Adrenal gland (tissue), 5 donors: ENCODE measurements around the gene TUBB4B.

Source experiments
- POLR2A ChIP-seq, 2 donors: fragments of 450-650 bp; IDR thresholded peaks; one replicate each; pipeline ENCODE4 v1.6.1; 2017; ENCODE audit warnings: antibody characterized with exemption in 2 of 2, mild to moderate bottlenecking in 2 of 2, moderate library complexity in 1 of 2
- TF ChIP-seq, protein P1 (sequence below), 6 experiments: fragments of 450-650 bp in 4 of 6; fragments of 200-600 bp in 2 of 6; sonication (generic) in 1 of 6; IDR thresholded peaks; 1 replicate in 5 of 6; 2 replicates in 1 of 6; pipeline versions ENCODE4 v1.5.1 to v1.8.0; 2016 to 2021; ENCODE audit warnings: antibody characterized with exemption in 6 of 6, mild to moderate bottlenecking in 2 of 6, moderate library complexity in 1 of 6
- donor health status: DM: no; HTN: no; CAD: no.

DNA sequence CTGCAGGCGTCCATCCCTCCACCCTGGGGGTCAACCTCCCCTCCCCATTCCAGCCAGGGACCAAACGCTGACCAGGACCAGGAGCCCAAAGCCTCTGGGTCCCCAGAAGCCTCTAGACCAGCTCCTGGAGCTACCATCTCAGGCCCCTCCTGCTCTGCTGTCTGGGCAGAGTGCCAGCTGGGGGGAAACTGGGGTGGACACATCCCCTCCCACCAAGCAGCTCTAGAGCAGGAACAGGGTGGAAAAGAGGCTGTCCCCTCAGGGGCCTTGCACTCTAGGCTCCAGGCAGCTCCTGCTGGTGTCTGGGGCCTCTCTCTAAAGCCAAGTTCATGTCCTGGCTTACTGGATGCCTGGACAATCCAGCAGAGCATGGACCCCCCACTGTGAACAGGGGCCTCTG is 48.2 kb upstream of the TUBB4B start:
- TF ChIP-seq, protein P1, sequence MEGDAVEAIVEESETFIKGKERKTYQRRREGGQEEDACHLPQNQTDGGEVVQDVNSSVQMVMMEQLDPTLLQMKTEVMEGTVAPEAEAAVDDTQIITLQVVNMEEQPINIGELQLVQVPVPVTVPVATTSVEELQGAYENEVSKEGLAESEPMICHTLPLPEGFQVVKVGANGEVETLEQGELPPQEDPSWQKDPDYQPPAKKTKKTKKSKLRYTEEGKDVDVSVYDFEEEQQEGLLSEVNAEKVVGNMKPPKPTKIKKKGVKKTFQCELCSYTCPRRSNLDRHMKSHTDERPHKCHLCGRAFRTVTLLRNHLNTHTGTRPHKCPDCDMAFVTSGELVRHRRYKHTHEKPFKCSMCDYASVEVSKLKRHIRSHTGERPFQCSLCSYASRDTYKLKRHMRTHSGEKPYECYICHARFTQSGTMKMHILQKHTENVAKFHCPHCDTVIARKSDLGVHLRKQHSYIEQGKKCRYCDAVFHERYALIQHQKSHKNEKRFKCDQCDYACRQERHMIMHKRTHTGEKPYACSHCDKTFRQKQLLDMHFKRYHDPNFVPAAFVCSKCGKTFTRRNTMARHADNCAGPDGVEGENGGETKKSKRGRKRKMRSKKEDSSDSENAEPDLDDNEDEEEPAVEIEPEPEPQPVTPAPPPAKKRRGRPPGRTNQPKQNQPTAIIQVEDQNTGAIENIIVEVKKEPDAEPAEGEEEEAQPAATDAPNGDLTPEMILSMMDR (IDR thresholded peaks at IDR 0.05), result no peak
- no peak for TF ChIP-seq POLR2A (IDR thresholded peaks at IDR 0.05)
